Right lobe of liver (tissue), 6 donors: ENCODE measurements around the gene ADGRG3. TPM values are rescaled to one million over a fixed set of nuclear protein-coding genes. Genes with fewer than 3 reads are reported as not detected.

ENCODE experiments used
- ATAC-seq, 4 donors: fragments of 200-7000 bp; cut with Tn5 transposase; one replicate each; pipeline ENCODE4 v1.9.1; 2020; ENCODE audit warnings: mild to moderate bottlenecking in 4 of 4, moderate library complexity in 4 of 4
- DNase-seq, 3 donors: peaks; one replicate each; pipeline ENCODE4 v3.0.0-alpha.2; 2020
- H3K27ac ChIP-seq, 3 donors: fragments of 200-600 bp; one replicate each; pipeline ENCODE4 v1.8.0; 2022
- H3K27me3 ChIP-seq, 2 donors: fragments of 200-600 bp; one replicate each; pipeline ENCODE4 v1.8.0; 2022
- H3K36me3 ChIP-seq, 4 donors: fragments of 200-600 bp; sonication (generic) in 1 of 4; one replicate each; pipeline versions ENCODE4 v1.5.1 to v1.8.0; 2017 to 2022; ENCODE audit warnings: control low read depth in 1 of 4
- H3K4me1 ChIP-seq, 4 donors: fragments of 200-600 bp; sonication (generic) in 1 of 4; one replicate each; pipeline versions ENCODE4 v1.5.1 to v1.8.0; 2017 to 2022; ENCODE audit warnings: control low read depth in 1 of 4
- H3K4me3 ChIP-seq, 3 donors: fragments of 200-600 bp; one replicate each; pipeline ENCODE4 v1.8.0; 2022
- H3K9me3 ChIP-seq, 4 donors: fragments of 200-600 bp; sonication (generic) in 1 of 4; one replicate each; pipeline versions ENCODE4 v1.5.1 to v1.8.0; 2017 to 2022; ENCODE audit warnings: control low read depth in 1 of 4
- POLR2A ChIP-seq: fragments of 450-650 bp; IDR thresholded peaks from one replicate; pipeline ENCODE4 v1.6.1; 2017; ENCODE audit warnings: antibody characterized with exemption, mild to moderate bottlenecking
- WGBS: methylation state at CpG from one replicate; pipeline ENCODE4 v1.1.6; 2018; ENCODE audit warnings: low coverage, low lambda C conversion rate; ENCODE audit not compliant: insufficient coverage; ENCODE audit errors: missing lambda C conversion rate; 5-methylcytosine and 5-hydroxymethylcytosine counted together
- intact Hi-C, 2 donors: fragments of 100-400 bp; cut with DNase I; formaldehyde crosslinking; loops; one replicate each; pipeline versions ENCODE4 v1.11.2 to v1.14.1; 2022
- total RNA-seq, 6 experiments: library from RNA; depleted of rRNA in 2 of 6; stranded (reverse); fragments of >200 nt in 2 of 6; fragmentation: NEBNext Ultra II Directional in 3 of 6; extraction: Animal tissue kit (Norgen Biotek cat#: 25700) in 3 of 6; gene quantifications; one replicate each; pipeline versions ENCODE4 v1.1.0 to v1.2.4, GENCODE V29; 2016 to 2023
- TF ChIP-seq, protein P1 (sequence below), 4 donors: fragments of 200-600 bp in 3 of 4; fragments of 450-650 bp in 1 of 4; IDR thresholded peaks; one replicate each; pipeline versions ENCODE4 v1.5.1 to v1.8.0; 2016 to 2022; ENCODE audit warnings: antibody characterized with exemption in 4 of 4, mild to moderate bottlenecking in 2 of 4
- donor health status: DM: no; HTN: yes; CAD: no.
- donor health status: DM: no; HTN: no; CAD: no.
- donor health status: DM: no; HTN: no; CAD: no.
- donor health status: DM: no; HTN: yes; CAD: no.
- donor health status: DM: no; HTN: yes; CAD: no.

Gene ADGRG3
- total RNA-seq, 6 experiments from 2014 or later = 0.37 to 1.6 (median 0.83) TPM

DNA sequence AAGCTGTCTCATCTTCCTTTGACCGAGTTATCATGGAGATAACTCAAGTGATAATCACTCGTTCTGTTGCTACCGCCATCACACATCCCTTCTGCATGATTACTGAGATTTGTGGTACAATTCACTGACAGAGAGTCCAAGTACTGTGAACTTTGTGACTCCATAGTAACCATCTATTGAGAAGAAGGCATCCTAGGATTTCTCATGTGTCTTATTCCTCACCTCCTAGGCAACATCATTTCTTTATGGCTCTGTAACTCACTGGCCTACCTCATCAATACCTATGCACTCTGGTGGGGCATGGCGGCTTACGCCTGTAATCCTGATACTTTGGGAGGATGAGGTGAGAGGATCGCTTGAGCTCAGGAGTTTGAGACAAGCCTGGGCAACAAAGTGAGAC lies 45.9 kb downstream of the ADGRG3 start:
- Histone ChIP-seq H3K36me3 (no peaks in the 10 kb centered on the region), H3K4me3 (no peak overlapping the region), H3K9me3 (no peaks in the 10 kb centered on the region), H3K4me1 (no peaks in the 10 kb centered on the region), H3K27ac (no peak overlapping the region), H3K27me3 (no peaks in the 10 kb centered on the region)
- ATAC-seq (no peak), DNase-seq (no peak)
- intact Hi-C loops = loop anchor here in 1 of 2 donors (10.0 kb wide), 1 partner anchor 139 kb away; no protein-coding TSS in a partner anchor
- 88% methylated on average over 6 of the region's 6 CpGs for WGBS
- TF ChIP-seq POLR2A = no peak
- TF ChIP-seq, protein P1, sequence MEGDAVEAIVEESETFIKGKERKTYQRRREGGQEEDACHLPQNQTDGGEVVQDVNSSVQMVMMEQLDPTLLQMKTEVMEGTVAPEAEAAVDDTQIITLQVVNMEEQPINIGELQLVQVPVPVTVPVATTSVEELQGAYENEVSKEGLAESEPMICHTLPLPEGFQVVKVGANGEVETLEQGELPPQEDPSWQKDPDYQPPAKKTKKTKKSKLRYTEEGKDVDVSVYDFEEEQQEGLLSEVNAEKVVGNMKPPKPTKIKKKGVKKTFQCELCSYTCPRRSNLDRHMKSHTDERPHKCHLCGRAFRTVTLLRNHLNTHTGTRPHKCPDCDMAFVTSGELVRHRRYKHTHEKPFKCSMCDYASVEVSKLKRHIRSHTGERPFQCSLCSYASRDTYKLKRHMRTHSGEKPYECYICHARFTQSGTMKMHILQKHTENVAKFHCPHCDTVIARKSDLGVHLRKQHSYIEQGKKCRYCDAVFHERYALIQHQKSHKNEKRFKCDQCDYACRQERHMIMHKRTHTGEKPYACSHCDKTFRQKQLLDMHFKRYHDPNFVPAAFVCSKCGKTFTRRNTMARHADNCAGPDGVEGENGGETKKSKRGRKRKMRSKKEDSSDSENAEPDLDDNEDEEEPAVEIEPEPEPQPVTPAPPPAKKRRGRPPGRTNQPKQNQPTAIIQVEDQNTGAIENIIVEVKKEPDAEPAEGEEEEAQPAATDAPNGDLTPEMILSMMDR (IDR thresholded peaks at IDR 0.05) = no peak

DNA sequence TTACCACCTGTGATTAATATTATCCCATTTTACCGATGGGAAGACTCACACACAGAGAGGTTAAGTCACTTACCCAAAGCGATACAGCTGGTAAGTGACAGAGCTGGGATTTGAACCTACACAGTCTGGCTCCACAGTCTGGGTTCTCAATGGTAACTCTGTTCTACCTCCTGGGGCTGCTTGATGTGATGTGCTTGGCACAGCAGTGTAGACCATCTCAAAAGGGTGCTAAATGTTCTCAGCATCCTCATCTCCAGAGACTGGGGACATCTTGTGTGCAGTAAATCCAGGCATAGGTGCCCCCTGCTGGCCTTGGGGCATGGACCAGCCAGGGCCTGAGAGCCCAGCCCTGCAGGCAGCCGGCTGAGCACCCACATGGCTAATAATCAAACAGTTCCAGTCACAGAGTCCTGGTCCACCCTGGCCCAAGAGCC lies 52.1 kb downstream of the ADGRG3 start:
- DNase-seq (peak; percentile 84 to 86 (median 85)), ATAC-seq (peak; percentile 98 to 99 (median 98))
- Histone ChIP-seq H3K27ac (no peak overlapping the region), H3K27me3 (no peaks in the 10 kb centered on the region), H3K4me1 (no peaks in the 10 kb centered on the region), H3K9me3 (no peaks in the 10 kb centered on the region), H3K4me3 (no peak overlapping the region), H3K36me3 (no peaks in the 10 kb centered on the region)
- intact Hi-C loops = loop anchor here (5.0 kb wide), 3 partner anchors 68 to 143 kb away; no protein-coding TSS in a partner anchor
- 72% methylated on average over 2 of the region's 3 CpGs for WGBS
- TF ChIP-seq, protein P1 (IDR thresholded peaks at IDR 0.05) = peak; percentile 79 to 91 (median 87)
- no peak for TF ChIP-seq POLR2A

DNA sequence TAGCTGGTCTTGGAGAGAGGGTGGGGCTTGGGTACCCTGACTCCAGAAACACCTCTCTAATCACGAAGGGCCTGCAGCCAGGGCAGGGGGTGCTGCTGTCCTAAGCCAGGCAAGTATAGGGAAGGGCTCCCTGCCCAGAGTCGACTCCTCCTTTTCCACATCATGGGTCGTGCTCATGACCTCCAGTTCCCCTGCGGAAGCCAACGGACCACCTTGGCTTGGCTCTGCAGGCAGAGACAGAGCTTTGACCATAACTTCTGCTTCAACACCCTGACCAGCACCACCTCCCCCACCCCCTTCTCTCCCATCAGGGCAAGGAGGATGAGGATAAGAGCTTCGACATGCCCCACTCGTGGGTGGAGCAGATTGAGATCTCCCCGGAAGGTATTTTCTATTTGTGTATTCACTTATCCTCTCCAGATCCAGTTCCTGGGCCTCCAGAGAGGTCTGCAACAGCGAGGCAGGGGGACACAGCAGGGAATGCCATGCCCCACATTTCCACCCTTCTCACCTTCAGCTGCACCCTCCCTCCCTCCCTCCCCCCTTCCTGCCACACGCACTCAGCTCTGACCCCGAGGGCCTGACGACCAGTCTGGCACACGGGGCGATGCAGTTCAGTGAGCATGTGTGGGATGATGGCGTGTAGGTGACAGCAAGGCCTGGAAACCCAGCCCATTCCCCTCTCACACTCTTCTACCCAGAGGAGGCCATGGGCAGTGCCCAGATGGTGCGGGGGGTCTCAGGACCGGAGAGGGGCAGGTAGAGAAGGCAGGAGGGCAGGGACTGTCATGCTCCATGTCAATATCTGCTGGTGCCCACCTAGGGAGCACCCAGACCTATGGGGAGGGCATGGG lies 53.5 kb downstream of the ADGRG3 start:
- intact Hi-C loops = loop anchor here (5.0 kb wide), 3 partner anchors 69 to 144 kb away; no protein-coding TSS in a partner anchor

DNA sequence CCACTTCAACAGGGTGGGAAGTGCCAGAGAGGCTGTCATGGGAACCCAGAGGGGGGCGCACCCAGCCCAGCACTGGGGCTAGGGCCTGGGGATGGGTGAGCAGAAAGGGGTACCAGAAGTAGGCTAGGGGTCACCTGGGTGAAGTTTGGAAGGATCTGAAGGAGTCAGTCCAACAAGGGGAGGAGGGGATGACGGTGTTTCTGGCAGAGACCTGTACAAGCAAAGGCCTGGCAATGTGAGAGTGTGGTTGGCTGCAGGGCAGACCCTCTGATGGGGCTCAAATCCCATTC lies 54.0 kb downstream of the ADGRG3 start:
- TF ChIP-seq, protein P1 (IDR thresholded peaks at IDR 0.05) = no peak
- TF ChIP-seq POLR2A = no peak
- WGBS = no CpG with 5 or more reads among the region's 2 CpGs
- no peaks in the 10 kb centered on the region for H3K4me1 ChIP-seq
- intact Hi-C loops = loop anchor here (5.0 kb wide), 3 partner anchors 70 to 145 kb away; no protein-coding TSS in a partner anchor
- ATAC-seq = no peak
- H3K4me3 ChIP-seq = no peak overlapping the region
- no peak overlapping the region for H3K27ac ChIP-seq
- no peaks in the 10 kb centered on the region for H3K27me3 ChIP-seq
- DNase-seq = no peak
- no peaks in the 10 kb centered on the region for H3K36me3 ChIP-seq
- no peaks in the 10 kb centered on the region for H3K9me3 ChIP-seq

More for the DNA sequence above, 53.5 kb downstream of the ADGRG3 start:
- no peaks in the 10 kb centered on the region for H3K36me3 ChIP-seq
- ATAC-seq (no peak), DNase-seq (no peak)
- no peaks in the 10 kb centered on the region for H3K9me3 ChIP-seq
- WGBS = 81% methylated on average over 5 of the region's 17 CpGs
- H3K4me3 ChIP-seq = no peak overlapping the region
- no peak overlapping the region for H3K27ac ChIP-seq
- TF ChIP-seq, protein P1 (IDR thresholded peaks at IDR 0.05) = no peak
- no peak for TF ChIP-seq POLR2A
- no peaks in the 10 kb centered on the region for H3K27me3 ChIP-seq
- H3K4me1 ChIP-seq = no peaks in the 10 kb centered on the region
